HL-60 (cell line): ENCODE results near the gene SEPTIN12.

Experiments
- GABPA ChIP-seq: IDR thresholded peaks from 2 replicates; pipeline ENCODE4 v1.6.1; 2012; ENCODE audit warnings: low read depth
- POLR2AphosphoS5 ChIP-seq: IDR thresholded peaks from 2 replicates; pipeline ENCODE4 v1.6.1; 2012; ENCODE audit warnings: low read depth
- SPI1 ChIP-seq: IDR thresholded peaks from 2 replicates; pipeline ENCODE4 v1.6.1; 2012; ENCODE audit warnings: low read depth, mild to moderate bottlenecking, borderline replicate concordance
- TF ChIP-seq, protein P1 (sequence below): IDR thresholded peaks from one replicate; pipeline ENCODE4 v1.5.1; 2011; ENCODE audit warnings: low read length, control low read depth, inconsistent platforms; ENCODE audit not compliant: insufficient read depth

DNA sequence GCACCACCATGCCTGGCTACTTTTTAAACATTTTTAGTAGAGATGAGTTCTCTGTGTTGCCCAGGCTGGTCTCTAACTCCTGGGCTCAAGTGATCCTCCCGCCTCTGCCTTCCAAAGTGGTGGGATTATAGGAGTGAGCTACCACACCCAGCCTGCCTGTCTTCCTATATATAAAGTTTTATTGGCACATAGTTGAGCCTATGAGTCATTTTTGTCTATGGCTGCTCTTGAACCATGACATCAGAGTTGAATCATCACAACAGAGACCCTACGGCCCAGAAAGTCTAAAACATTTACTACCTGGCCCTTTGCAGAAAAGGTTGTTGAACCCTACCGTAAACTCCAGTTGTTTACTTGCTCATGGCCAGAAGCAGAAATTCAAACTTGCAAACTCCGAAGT lies 7.9 kb downstream of the SEPTIN12 start:
- TF ChIP-seq, protein P1, sequence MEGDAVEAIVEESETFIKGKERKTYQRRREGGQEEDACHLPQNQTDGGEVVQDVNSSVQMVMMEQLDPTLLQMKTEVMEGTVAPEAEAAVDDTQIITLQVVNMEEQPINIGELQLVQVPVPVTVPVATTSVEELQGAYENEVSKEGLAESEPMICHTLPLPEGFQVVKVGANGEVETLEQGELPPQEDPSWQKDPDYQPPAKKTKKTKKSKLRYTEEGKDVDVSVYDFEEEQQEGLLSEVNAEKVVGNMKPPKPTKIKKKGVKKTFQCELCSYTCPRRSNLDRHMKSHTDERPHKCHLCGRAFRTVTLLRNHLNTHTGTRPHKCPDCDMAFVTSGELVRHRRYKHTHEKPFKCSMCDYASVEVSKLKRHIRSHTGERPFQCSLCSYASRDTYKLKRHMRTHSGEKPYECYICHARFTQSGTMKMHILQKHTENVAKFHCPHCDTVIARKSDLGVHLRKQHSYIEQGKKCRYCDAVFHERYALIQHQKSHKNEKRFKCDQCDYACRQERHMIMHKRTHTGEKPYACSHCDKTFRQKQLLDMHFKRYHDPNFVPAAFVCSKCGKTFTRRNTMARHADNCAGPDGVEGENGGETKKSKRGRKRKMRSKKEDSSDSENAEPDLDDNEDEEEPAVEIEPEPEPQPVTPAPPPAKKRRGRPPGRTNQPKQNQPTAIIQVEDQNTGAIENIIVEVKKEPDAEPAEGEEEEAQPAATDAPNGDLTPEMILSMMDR: no peak
- TF ChIP-seq SPI1: no peak
- no peak for TF ChIP-seq POLR2AphosphoS5
- no peak for TF ChIP-seq GABPA
